Spleen (tissue), 11 donors: ENCODE measurements around the gene CFB. TPM values are rescaled to one million over a fixed set of nuclear protein-coding genes. Genes with fewer than 3 reads are reported as not detected.
A peak's percentile ranks its signal among the peaks of the same experiment; 100 is the strongest.

Source experiments
- DNase-seq: peaks from one replicate; pipeline ENCODE4 v3.0.0-alpha.2; 2020
- H3K27ac ChIP-seq, 8 donors: fragments of 200-600 bp; sonication (generic) in 7 of 8; 1 replicate in 4 of 8; 2 replicates in 4 of 8; pipeline versions ENCODE4 v1.5.0 to v1.8.0; 2016 to 2021; ENCODE audit warnings: inconsistent platforms in 4 of 8, mild to moderate bottlenecking in 4 of 8, moderate library complexity in 1 of 8
- H3K27me3 ChIP-seq, 7 donors: fragments of 200-600 bp; sonication (generic) in 6 of 7; replicated peaks in 1 of 7; 1 replicate in 4 of 7; 2 replicates in 3 of 7; pipeline versions ENCODE4 v1.5.0 to v1.8.0; 2016 to 2021; ENCODE audit warnings: inconsistent platforms in 3 of 7, mild to moderate bottlenecking in 1 of 7
- H3K36me3 ChIP-seq, 6 donors: fragments of 200-600 bp; sonication (generic) in 5 of 6; 1 replicate in 4 of 6; 2 replicates in 2 of 6; pipeline versions ENCODE4 v1.5.0 to v1.8.0; 2016 to 2021; ENCODE audit warnings: inconsistent platforms in 2 of 6
- H3K4me1 ChIP-seq, 6 donors: fragments of 200-600 bp; sonication (generic) in 5 of 6; 1 replicate in 3 of 6; 2 replicates in 3 of 6; pipeline versions ENCODE4 v1.5.0 to v1.8.0; 2016 to 2021; ENCODE audit warnings: inconsistent platforms in 3 of 6
- H3K4me3 ChIP-seq, 8 donors: fragments of 200-600 bp; sonication (generic) in 7 of 8; 1 replicate in 4 of 8; 2 replicates in 4 of 8; pipeline versions ENCODE4 v1.5.0 to v1.8.0; 2016 to 2021; ENCODE audit warnings: inconsistent platforms in 4 of 8, mild to moderate bottlenecking in 4 of 8, moderate library complexity in 2 of 8
- H3K9me3 ChIP-seq, 8 donors: fragments of 200-600 bp; sonication (generic) in 7 of 8; 1 replicate in 4 of 8; 2 replicates in 4 of 8; pipeline versions ENCODE4 v1.5.0 to v1.8.0; 2016 to 2021; ENCODE audit warnings: inconsistent platforms in 4 of 8
- CTCF ChIP-seq, 11 experiments: fragments of 200-600 bp in 7 of 11; fragments of 450-650 bp in 4 of 11; sonication (generic) in 4 of 11; IDR thresholded peaks in 8 of 11; conservative IDR thresholded peaks in 3 of 11; 1 replicate in 7 of 11; 2 replicates in 4 of 11; pipeline versions ENCODE4 v1.4.0 to v1.8.0; 2016 to 2021; ENCODE audit warnings: antibody characterized with exemption in 11 of 11, inconsistent platforms in 4 of 11, mild to moderate bottlenecking in 1 of 11
- POLR2A ChIP-seq, 3 donors: fragments of 450-650 bp; IDR thresholded peaks; one replicate each; pipeline ENCODE4 v1.5.1; 2017; ENCODE audit warnings: antibody characterized with exemption in 3 of 3, mild to moderate bottlenecking in 1 of 3
- POLR2AphosphoS5 ChIP-seq, 3 donors: sonication (generic); formaldehyde crosslinking; IDR thresholded peaks; one replicate each; pipeline ENCODE4 v1.5.1; 2017; ENCODE audit warnings: antibody characterized with exemption in 3 of 3
- WGBS, 5 donors: extraction: QIAGEN DNeasy Blood & Tissue Kit in 3 of 5; methylation state at CpG; one replicate each; pipeline versions ENCODE4 v1.1.5 to v1.1.7; 2013 to 2018; 5-methylcytosine and 5-hydroxymethylcytosine counted together
- intact Hi-C: fragments of 100-400 bp; cut with DNase I; formaldehyde crosslinking; loops from one replicate; pipeline ENCODE4 v1.15.0; 2023; ENCODE audit warnings: low total_unique reads
- polyA plus RNA-seq, 3 donors: library from polyadenylated mRNA; stranded (reverse); fragments of 200-250 nt; gene quantifications; one replicate each; pipeline ENCODE4 v1.2.1, GENCODE V29; 2013
- total RNA-seq, 7 donors: library from RNA; depleted of rRNA in 3 of 7; stranded (reverse); fragments of >200 nt in 3 of 7; fragmentation: NEBNext Ultra II Directional in 4 of 7; extraction: Animal tissue kit (Norgen Biotek cat#: 25700) in 4 of 7; gene quantifications; one replicate each; pipeline versions ENCODE4 v1.1.0 to v1.2.1, GENCODE V29; 2016 to 2021
- donor health status: healthy with polysubstance abuse.
- donor health status: DM: no; HTN: no; CAD: no; lungs with moderate emphysema.
- donor health status: DM: no; HTN: no; CAD: no.
- donor health status: Bipolar disorder and iron deficiency.
- donor health status: healthy.
- donor health status: DM: no; HTN: no; CAD: no.
- donor health status: DM: yes; HTN: yes; CAD: no.

Gene CFB
- total and polyA plus RNA-seq, 10 donors: 5.4 to 35.8 (median 22.6) TPM

GRCh38 chr6:31966997-31967925 lies 21.4 kb downstream of the CFB start:
- no peak overlapping the region for H3K27ac ChIP-seq
- H3K27me3 ChIP-seq: no peaks in the 10 kb centered on the region
- no peak for TF ChIP-seq CTCF (IDR thresholded peaks at IDR 0.05 in 8 of 11, conservative IDR thresholded peaks at IDR 0.05 in 3 of 11)
- no peak for TF ChIP-seq POLR2A (IDR thresholded peaks at IDR 0.05)
- TF ChIP-seq POLR2AphosphoS5 (IDR thresholded peaks at IDR 0.05): no peak
- intact Hi-C loops: no loop called here
- H3K36me3 ChIP-seq: peaks cover 6 to 87% (median 82%) of the 10 kb centered on the region in 6 donors
- no peaks in the 10 kb centered on the region for H3K9me3 ChIP-seq
- WGBS, 5 donors: 85 to 93% (median 90%) methylated on average over 10 of the region's 10 CpGs
- peaks cover 8 to 33% (median 20%) of the 10 kb centered on the region in 6 donors for H3K4me1 ChIP-seq
- DNase-seq: peak; percentile 28
- H3K4me3 ChIP-seq: no peak overlapping the region

GRCh38 chr6:31967926-31968320 lies 22.0 kb downstream of the CFB start:
- no peaks in the 10 kb centered on the region for H3K27me3 ChIP-seq
- WGBS, 5 donors: 85 to 97% (median 86%) methylated on average over 3 of the region's 3 CpGs
- H3K27ac ChIP-seq: no peak overlapping the region
- H3K4me3 ChIP-seq: no peak overlapping the region
- H3K36me3 ChIP-seq: peaks cover 6 to 81% (median 75%) of the 10 kb centered on the region in 6 donors
- DNase-seq: peak; percentile 45
- peaks cover 12 to 38% (median 23%) of the 10 kb centered on the region in 6 donors for H3K4me1 ChIP-seq
- TF ChIP-seq POLR2AphosphoS5 (IDR thresholded peaks at IDR 0.05) (no peak), POLR2A (IDR thresholded peaks at IDR 0.05) (no peak), CTCF (IDR thresholded peaks at IDR 0.05 in 8 of 11, conservative IDR thresholded peaks at IDR 0.05 in 3 of 11) (no peak)
- H3K9me3 ChIP-seq: no peaks in the 10 kb centered on the region
- intact Hi-C loops: no loop called here

- TF ChIP-seq POLR2AphosphoS5 (IDR thresholded peaks at IDR 0.05) (peak in 1 of 3 donors; percentile 14), POLR2A (IDR thresholded peaks at IDR 0.05) (no peak)
- peak; percentile 54 for DNase-seq
- Histone ChIP-seq H3K9me3 (no peaks in the 10 kb centered on the region), H3K36me3 (peaks cover 6 to 77% (median 71%) of the 10 kb centered on the region in 6 donors), H3K4me1 (peaks cover 16 to 42% (median 27%) of the 10 kb centered on the region in 6 donors), H3K4me3 (no peak overlapping the region), H3K27me3 (no peaks in the 10 kb centered on the region), H3K27ac (no peak overlapping the region)
- 82 to 89% (median 87%) methylated on average over 11 of the region's 11 CpGs for WGBS, 5 donors
- intact Hi-C loops: no loop called here
Observed at GRCh38 chr6:31968326-31968725, 22.4 kb downstream of the CFB start.

- intact Hi-C loops: no loop called here
- Histone ChIP-seq H3K4me3 (no peak overlapping the region), H3K4me1 (peaks cover 21 to 49% (median 34%) of the 10 kb centered on the region in 6 donors), H3K27me3 (no peaks in the 10 kb centered on the region), H3K9me3 (no peaks in the 10 kb centered on the region), H3K27ac (no peak overlapping the region), H3K36me3 (peaks cover 3 to 73% (median 64%) of the 10 kb centered on the region in 6 donors)
- 88 to 94% (median 92%) methylated on average over 20 to 23 of the region's 23 CpGs for WGBS, 5 donors
- peak; percentile 72 for DNase-seq
- TF ChIP-seq CTCF (IDR thresholded peaks at IDR 0.05 in 8 of 11, conservative IDR thresholded peaks at IDR 0.05 in 3 of 11): no peak
- TF ChIP-seq POLR2A (IDR thresholded peaks at IDR 0.05): no peak
- peak in 1 of 3 donors; percentile 17 for TF ChIP-seq POLR2AphosphoS5 (IDR thresholded peaks at IDR 0.05)
Observed at GRCh38 chr6:31968791-31969711, 23.2 kb downstream of the CFB start.
